ENCODE results near the gene TLCD3B. TPM values are rescaled to one million over a fixed set of nuclear protein-coding genes. Genes with fewer than 3 reads are reported as not detected.

TLCD3B gene
- total and polyA plus RNA-seq, 9 of the 15 experiments (the other 6 are each of a cell fraction or from before 2014, with no cell fraction given) = 0.10 to 0.52 (median 0.23) TPM; not detected in 4

- TF ChIP-seq MBD1 (CRISPR knock-in tag; IDR thresholded peaks at IDR 0.05) = no peak
- no peak for TF ChIP-seq ZNF449 (CRISPR knock-in tag; IDR thresholded peaks at IDR 0.05)
- TF ChIP-seq TFE3 (CRISPR knock-in tag; IDR thresholded peaks at IDR 0.05) = no peak
- no peak for TF ChIP-seq MLLT1 (IDR thresholded peaks at IDR 0.05)
- TF ChIP-seq MBD2 (IDR thresholded peaks at IDR 0.05; ENCODE audit: borderline replicate concordance, low read depth) = peak; percentile 16; the same call in 1 of the 2 replicates
- no peak for TF ChIP-seq SOX6 (IDR thresholded peaks at IDR 0.05)
- no peak; the same call in 1 of the 2 replicates for TF ChIP-seq TEAD4 (IDR thresholded peaks at IDR 0.05; ENCODE audit: low read length)
- no peak for TF ChIP-seq TEAD4 (CRISPR knock-in tag; IDR thresholded peaks at IDR 0.05; ENCODE audit: borderline replicate concordance)
- peak; percentile 13; the same call in 1 of the 2 replicates for TF ChIP-seq ARID4B (CRISPR knock-in tag; IDR thresholded peaks at IDR 0.05)
- no peak for TF ChIP-seq TRIM25 (IDR thresholded peaks at IDR 0.05; ENCODE audit: borderline replicate concordance)
- no peak for TF ChIP-seq DDX20 (tag; IDR thresholded peaks at IDR 0.05; ENCODE audit: low read depth)
- TF ChIP-seq LCOR (CRISPR knock-in tag; IDR thresholded peaks at IDR 0.05) = peak; percentile 73
- no peak for TF ChIP-seq RBM17 (IDR thresholded peaks at IDR 0.05; ENCODE audit: borderline replicate concordance, low read depth, low read length)
- no peak for TF ChIP-seq SMC3 (conservative IDR thresholded peaks at IDR 0.05; ENCODE audit: insufficient read depth, low read depth, low read length)
Observed at GRCh38 chr16:29995324-29995910, 35.7 kb downstream of the TLCD3B start, which contains the start of gene HIRIP3 (continued).

Measured in K562 (cell line).